B cell (primary cell): Measurements from ENCODE around the gene POLD2. TPM values are rescaled to one million over a fixed set of nuclear protein-coding genes. Genes with fewer than 3 reads are reported as not detected.
A peak's percentile ranks its signal among the peaks of the same experiment; 100 is the strongest.

Experiments used
- ATAC-seq: fragments of 200-7000 bp; cut with Tn5 transposase; one replicate; pipeline ENCODE4 v1.10.0; 2021; ENCODE audit warnings: low read depth, mild to moderate bottlenecking, moderate number of reproducible peaks, moderate library complexity
- CTCF ChIA-PET: fragments of 350-600 bp; sonication (Branson Sonifier 250); formaldehyde crosslinking; loops from one replicate; lab custom pipeline; 2021; ENCODE audit warnings: antibody characterized with exemption, inconsistent platforms; lab: Charles Lee
- POLR2A ChIA-PET: fragments of 350-600 bp; sonication (Branson Sonifier 250); formaldehyde crosslinking; loops from one replicate; lab custom pipeline; 2021; ENCODE audit warnings: antibody characterized with exemption; lab: Charles Lee
- DNase-seq: peaks from one replicate; pipeline ENCODE4 v3.0.0; 2013
- H2AFZ ChIP-seq: 2 replicates; pipeline ENCODE4 v1.6.1; 2012; ENCODE audit warnings: mild to moderate bottlenecking, low read depth, low read length; ENCODE audit not compliant: insufficient read depth, poor library complexity, severe bottlenecking
- H3K27ac ChIP-seq, 2 donors: 1 replicate in 1 of 2; 2 replicates in 1 of 2; pipeline ENCODE4 v1.5.1; 2012 to 2013; ENCODE audit warnings: low read length in 2 of 2, mild to moderate bottlenecking in 2 of 2, moderate library complexity in 1 of 2
- H3K27me3 ChIP-seq, 4 experiments: fragments of 200-600 bp in 1 of 4; sonication (generic) in 1 of 4; replicated peaks in 1 of 4; 1 replicate in 2 of 4; 2 replicates in 2 of 4; pipeline versions ENCODE4 v1.6.1 to v1.7.0; 2013 to 2016; ENCODE audit warnings: low read length in 3 of 4, mild to moderate bottlenecking in 2 of 4, mixed read lengths in 1 of 4, moderate library complexity in 1 of 4; ENCODE audit not compliant: insufficient read depth in 4 of 4, control insufficient read depth in 3 of 4; ENCODE audit errors: control extremely low read depth in 1 of 4
- H3K36me3 ChIP-seq, 2 experiments: replicated peaks in 1 of 2; 1 replicate in 1 of 2; 2 replicates in 1 of 2; pipeline versions ENCODE4 v1.6.1 to v1.7.1; 2013; ENCODE audit warnings: low read length in 1 of 2; ENCODE audit not compliant: insufficient read depth in 2 of 2, control insufficient read depth in 1 of 2; ENCODE audit errors: control extremely low read depth in 1 of 2, extremely low read depth in 1 of 2
- H3K4me1 ChIP-seq, 2 donors: fragments of 200-600 bp in 1 of 2; sonication (generic) in 1 of 2; 1 replicate in 1 of 2; 2 replicates in 1 of 2; pipeline versions ENCODE4 v1.5.1 to v1.6.1; 2013 to 2017; ENCODE audit warnings: low read length in 2 of 2; ENCODE audit not compliant: control insufficient read depth in 2 of 2, insufficient read depth in 2 of 2
- H3K4me2 ChIP-seq: replicated peaks from 2 replicates; pipeline ENCODE3; 2012; ENCODE audit warnings: mild to moderate bottlenecking, low read depth, low read length; ENCODE audit not compliant: poor library complexity, severe bottlenecking
- H3K4me3 ChIP-seq, 5 experiments: fragments of 200-600 bp in 1 of 5; sonication (generic) in 1 of 5; 1 replicate in 3 of 5; 2 replicates in 2 of 5; pipeline versions ENCODE4 v1.5.1 to v1.7.0; 2011 to 2016; ENCODE audit warnings: low read length in 4 of 5, mild to moderate bottlenecking in 4 of 5, low read depth in 2 of 5, control low read depth in 1 of 5, moderate library complexity in 1 of 5; ENCODE audit not compliant: insufficient read depth in 1 of 5; ENCODE audit errors: control extremely low read depth in 1 of 5, extremely low read depth in 1 of 5
- H3K79me2 ChIP-seq: fragments of 200-600 bp; sonication (generic); one replicate; pipeline ENCODE4 v1.6.0; 2016; ENCODE audit warnings: low read length; ENCODE audit not compliant: control insufficient read depth, insufficient read depth
- H3K9ac ChIP-seq: fragments of 200-600 bp; sonication (generic); 2 replicates; pipeline ENCODE4 v1.6.1; 2017; ENCODE audit warnings: mild to moderate bottlenecking, low read length, moderate library complexity
- H3K9me3 ChIP-seq, 3 donors: one replicate each; pipeline versions ENCODE4 v1.6.1 to v1.7.1; 2013; ENCODE audit warnings: low read length in 2 of 3; ENCODE audit not compliant: control insufficient read depth in 2 of 3, insufficient read depth in 1 of 3; ENCODE audit errors: control extremely low read depth in 1 of 3
- H4K20me1 ChIP-seq: 2 replicates; pipeline ENCODE4 v1.6.0; 2012; ENCODE audit warnings: mild to moderate bottlenecking, low read length; ENCODE audit not compliant: insufficient read depth, control insufficient read depth, poor library complexity, severe bottlenecking
- H3K27ac Mint-ChIP-seq: one replicate; pipeline ENCODE4 v1.8.0; 2021; ENCODE audit warnings: mixed read lengths
- H3K27me3 Mint-ChIP-seq: one replicate; pipeline ENCODE4 v1.8.0; 2021; ENCODE audit warnings: mixed read lengths
- H3K4me1 Mint-ChIP-seq: one replicate; pipeline ENCODE4 v1.8.0; 2021; ENCODE audit warnings: mixed read lengths
- H3K4me3 Mint-ChIP-seq: one replicate; pipeline ENCODE4 v1.8.0; 2021; ENCODE audit warnings: mixed read lengths
- H3K9me3 Mint-ChIP-seq: one replicate; pipeline ENCODE4 v1.8.0; 2022; ENCODE audit warnings: mixed read lengths; ENCODE audit not compliant: insufficient read depth
- CTCF ChIP-seq: fragments of 200-600 bp; IDR thresholded peaks from one replicate; pipeline ENCODE4 v1.8.0; 2022; ENCODE audit warnings: antibody characterized with exemption, mild to moderate bottlenecking
- EZH2 ChIP-seq: IDR thresholded peaks from 2 replicates; pipeline ENCODE4 v1.6.1; 2012; ENCODE audit warnings: borderline replicate concordance, low read depth, mild to moderate bottlenecking, moderate library complexity, low read length; ENCODE audit not compliant: insufficient read depth, poor library complexity, severe bottlenecking
- WGBS: methylation state at CpG from one replicate; pipeline ENCODE4 v1.1.5; 2013; ENCODE audit warnings: missing lambda C conversion rate; ENCODE audit not compliant: insufficient coverage; 5-methylcytosine and 5-hydroxymethylcytosine counted together
- intact Hi-C: fragments of 100-400 bp; cut with micrococcal nuclease; formaldehyde crosslinking; loops from one replicate; pipeline ENCODE4 v1.10.0; 2022
- polyA plus RNA-seq: library from polyadenylated mRNA; depleted of rRNA; stranded (reverse); fragments of >200 nt; gene quantifications from 2 replicates; pipeline ENCODE4 v1.2.3, GENCODE V29; 2012
- total RNA-seq, 2 donors: library from RNA; stranded (reverse); fragments of 120-200 nt in 1 of 2; gene quantifications; 1 replicate in 1 of 2; 2 replicates in 1 of 2; pipeline versions ENCODE4 v1.2.3 to v1.2.4, GENCODE V29; 2013 to 2022

POLD2 gene
- total and polyA plus RNA-seq, 2 donors (not counting 1 experiment from before 2014, with no cell fraction given): 73.6 to 86.7 TPM

- no peak overlapping the region for H3K9ac ChIP-seq
- ATAC-seq (no peak), DNase-seq (no peak)
- peaks cover 57 to 88% of the 10 kb centered on the region in 2 donors for H3K4me1 ChIP-seq
- 80% methylated on average over 2 of the region's 3 CpGs for WGBS
- Mint-ChIP-seq H3K4me3 (peak overlapping the region; percentile 54), H3K27me3 (no peaks in the 10 kb centered on the region), H3K9me3 (no peaks in the 10 kb centered on the region), H3K27ac (peak overlapping the region; percentile 92), H3K4me1 (peaks cover 76% of the 10 kb centered on the region)
- peaks cover 0 to 3% (median 0%) of the 10 kb centered on the region in 3 donors for H3K9me3 ChIP-seq
- TF ChIP-seq EZH2: no peak
- no peak for TF ChIP-seq CTCF
- CTCF ChIA-PET: interaction anchor here (0.6 to 1.6 kb wide), 3 partner anchors 15 to 306 kb away, joined by 3 to 5 read pairs (median 4); no protein-coding TSS in a partner anchor
- no peaks in the 10 kb centered on the region for H3K36me3 ChIP-seq
- POLR2A ChIA-PET: interaction anchor here (0.7 kb wide), 1 partner anchor 20 kb away, joined by 5 read pairs; no protein-coding TSS in a partner anchor
- H3K27ac ChIP-seq: peak overlapping the region; percentile 58 to 66
- peaks cover 0 to 11% (median 2%) of the 10 kb centered on the region in 4 experiments for H3K27me3 ChIP-seq
- H3K4me3 ChIP-seq: no peak overlapping the region
- peaks cover 9% of the 10 kb centered on the region for H3K79me2 ChIP-seq
- H2AFZ ChIP-seq: peak overlapping the region; percentile 63
- no peaks in the 10 kb centered on the region for H4K20me1 ChIP-seq
- intact Hi-C loops: no loop called here
- peak overlapping the region; percentile 52 for H3K4me2 ChIP-seq
Measured at GRCh38 chr7:44101303-44101965, 21.9 kb downstream of the POLD2 start.
